ENCODE measurements around the gene MTF2. TPM values are rescaled to one million over a fixed set of nuclear protein-coding genes. Genes with fewer than 3 reads are reported as not detected.
"Not testable (repeated sequence)": the region's sequence is repeated elsewhere in the genome, so short reads cannot be mapped to it uniquely, and the experiment has no call there.

MTF2 gene
- total RNA-seq, 1 donor from 2014 or later, result 22.6 TPM

- no peak for DNase-seq (ENCODE audit: low read depth in 2 of 2)
Observed at GRCh38 chr1:93140106-93140505, 61.0 kb downstream of the MTF2 start.

GRCh38 chr1:93142161-93142560, 63.1 kb downstream of the MTF2 start:
- DNase-seq (ENCODE audit: low read depth in 2 of 2), result no peak

DNA sequence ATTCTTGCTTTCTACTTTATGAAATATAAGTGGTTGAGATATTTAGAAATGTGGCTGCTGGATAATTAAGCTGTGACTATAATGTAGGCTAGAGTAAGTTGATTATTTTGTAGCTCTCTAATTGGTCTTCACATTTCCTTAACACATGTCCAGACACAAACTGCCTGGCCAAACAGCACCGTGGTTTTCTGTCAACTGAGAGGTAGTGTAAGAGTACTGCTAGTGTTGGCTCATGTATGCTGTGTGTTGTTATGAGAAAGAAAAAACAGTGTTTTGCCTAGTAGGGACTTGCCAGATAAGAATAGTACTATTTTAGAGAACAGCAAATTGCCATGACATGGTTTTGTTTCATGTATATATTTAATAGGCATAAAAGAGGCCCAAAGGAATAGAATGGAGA, 64.1 kb downstream of the MTF2 start:
- DNase-seq (ENCODE audit: low read depth in 2 of 2), result no peak

DNA sequence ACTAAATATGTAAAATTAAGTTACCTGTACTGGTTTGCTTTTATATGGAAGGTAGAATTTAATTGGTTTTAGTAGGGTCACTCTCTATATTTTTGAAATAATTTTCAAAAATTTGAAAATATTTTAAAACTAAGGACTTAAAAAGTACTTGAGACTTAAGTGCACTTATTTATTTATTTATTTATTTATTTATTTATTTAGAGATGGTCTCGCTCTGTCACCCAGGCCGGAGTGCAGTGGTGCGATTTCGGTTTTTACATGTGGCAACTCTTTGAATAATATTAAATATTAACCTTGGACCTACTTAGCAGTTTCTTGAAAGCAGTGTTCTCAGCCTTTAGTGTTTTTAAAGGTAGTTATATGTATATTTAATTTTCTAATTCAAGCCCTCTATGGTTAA, 64.7 kb downstream of the MTF2 start:
- DNase-seq (ENCODE audit: low read depth in 2 of 2), result no peak

- DNase-seq (ENCODE audit: low read depth in 2 of 2), result no peak
Observed at GRCh38 chr1:93148001-93148400, 68.9 kb downstream of the MTF2 start.

DNA sequence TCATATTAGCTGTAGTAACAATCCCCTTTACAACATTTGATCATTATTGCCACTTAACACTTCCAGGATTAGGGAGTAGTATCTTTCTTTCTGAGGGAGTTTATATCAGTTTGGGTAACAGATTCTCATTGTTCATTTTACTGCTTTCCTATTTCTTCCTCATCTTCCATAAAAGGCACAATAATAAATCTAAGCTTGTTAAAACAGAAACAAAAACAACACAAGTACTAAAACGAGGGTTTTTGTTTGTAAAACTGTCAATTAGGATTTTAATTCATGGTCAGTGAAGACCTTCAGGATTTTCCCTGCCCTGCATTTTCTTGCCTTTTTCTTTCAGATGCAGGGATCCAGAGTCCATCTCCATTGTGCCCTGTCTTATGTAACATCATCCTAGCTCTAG, 71.6 kb downstream of the MTF2 start:
- DNase-seq (ENCODE audit: low read depth in 2 of 2), result no peak

DNA sequence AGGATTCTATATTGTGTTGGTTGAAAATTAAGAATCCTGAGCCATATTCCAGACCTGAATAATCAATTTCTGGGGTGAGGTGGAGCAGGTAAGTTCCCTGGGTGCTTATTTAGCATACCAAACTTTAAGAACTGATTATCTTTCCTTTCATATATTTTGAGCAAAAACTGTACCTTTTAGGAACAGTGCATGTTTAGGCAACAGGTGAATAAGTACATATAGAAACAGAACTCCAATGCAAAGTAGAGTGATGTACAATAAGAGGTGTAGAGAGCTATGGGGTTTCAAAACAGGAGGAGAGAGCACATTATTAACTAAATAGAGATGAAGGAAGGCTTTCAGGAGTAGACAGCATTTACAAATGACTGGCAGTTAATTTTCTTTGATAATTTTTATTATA, 72.4 kb downstream of the MTF2 start:
- no peak for DNase-seq (ENCODE audit: low read depth in 2 of 2)

DNA sequence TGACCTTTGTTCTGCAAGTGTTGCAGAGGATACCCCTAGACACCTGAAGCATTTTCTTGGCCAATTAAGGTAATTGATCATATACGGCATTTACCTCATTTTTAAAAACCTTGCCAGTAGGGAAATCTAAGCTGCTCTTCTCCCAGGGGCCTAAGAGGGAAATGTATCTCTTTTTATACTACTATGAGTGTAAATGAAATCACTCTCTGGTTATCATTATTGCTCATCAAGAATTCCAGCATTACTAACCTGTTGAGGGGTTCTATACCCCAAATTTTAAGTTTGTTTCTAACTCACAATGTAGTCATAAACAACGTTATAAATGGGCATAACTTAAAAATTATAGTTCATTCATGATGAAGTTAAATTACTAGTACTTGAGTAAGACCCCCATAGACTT, 73.8 kb downstream of the MTF2 start:
- no peak for DNase-seq (ENCODE audit: low read depth in 2 of 2)

GRCh38 chr1:93154898-93155297, 75.8 kb downstream of the MTF2 start:
- DNase-seq (ENCODE audit: low read depth in 2 of 2), result no peak

DNA sequence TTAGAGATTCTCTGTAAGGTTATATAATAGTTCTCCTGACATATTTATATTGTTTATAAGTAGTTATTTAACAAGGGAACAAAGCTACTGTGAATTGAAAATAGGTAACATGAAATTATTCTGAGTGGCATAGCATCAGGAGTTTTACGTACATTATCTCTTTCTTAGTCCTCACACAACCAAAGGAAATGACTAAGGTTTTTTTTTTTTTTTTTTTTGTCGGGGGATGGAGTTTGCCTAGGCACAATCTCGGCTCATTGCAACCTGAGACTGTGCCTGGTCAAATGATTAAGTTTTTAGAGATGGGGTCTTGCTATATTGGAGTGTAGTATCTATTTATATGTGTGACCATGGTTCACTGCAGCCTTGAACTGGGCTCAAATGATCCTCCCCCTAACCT, 76.3 kb downstream of the MTF2 start:
- DNase-seq (ENCODE audit: low read depth in 2 of 2), result peak; percentile 9 to 47

GRCh38 chr1:93159337-93159736, 80.3 kb downstream of the MTF2 start:
- no peak for DNase-seq (ENCODE audit: low read depth in 2 of 2)

DNA sequence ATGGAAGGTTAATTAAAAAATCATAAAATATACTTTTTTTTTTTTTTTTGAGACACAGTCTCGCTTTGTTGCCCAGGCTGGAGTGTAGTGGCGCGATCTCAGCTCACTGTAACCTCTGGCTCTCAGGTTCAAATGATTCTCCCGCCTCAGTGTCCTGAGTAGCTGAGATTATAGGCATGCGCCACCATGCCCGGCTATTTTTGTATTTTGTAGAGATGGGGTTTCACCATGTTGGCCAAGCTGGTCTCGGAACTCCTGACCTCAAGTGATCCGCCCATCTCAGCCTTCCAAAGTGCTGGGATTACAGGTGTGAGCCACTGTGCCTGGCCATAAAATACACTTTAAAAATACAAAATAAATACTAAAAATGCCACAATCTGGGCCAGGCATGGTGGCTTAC, 84.2 kb downstream of the MTF2 start:
- DNase-seq (ENCODE audit: low read depth in 2 of 2), result not testable (repeated sequence)

GRCh38 chr1:93164816-93165215, 85.7 kb downstream of the MTF2 start:
- DNase-seq (ENCODE audit: low read depth in 2 of 2), result no peak

GRCh38 chr1:93165895-93166294, 86.8 kb downstream of the MTF2 start:
- DNase-seq (ENCODE audit: low read depth in 2 of 2), result not testable (repeated sequence)

GRCh38 chr1:93167006-93167405, 87.9 kb downstream of the MTF2 start:
- no peak for DNase-seq (ENCODE audit: low read depth in 2 of 2)

GRCh38 chr1:93170141-93170678, 91.1 kb downstream of the MTF2 start:
- not testable (repeated sequence) for DNase-seq (ENCODE audit: low read depth in 2 of 2)

DNA sequence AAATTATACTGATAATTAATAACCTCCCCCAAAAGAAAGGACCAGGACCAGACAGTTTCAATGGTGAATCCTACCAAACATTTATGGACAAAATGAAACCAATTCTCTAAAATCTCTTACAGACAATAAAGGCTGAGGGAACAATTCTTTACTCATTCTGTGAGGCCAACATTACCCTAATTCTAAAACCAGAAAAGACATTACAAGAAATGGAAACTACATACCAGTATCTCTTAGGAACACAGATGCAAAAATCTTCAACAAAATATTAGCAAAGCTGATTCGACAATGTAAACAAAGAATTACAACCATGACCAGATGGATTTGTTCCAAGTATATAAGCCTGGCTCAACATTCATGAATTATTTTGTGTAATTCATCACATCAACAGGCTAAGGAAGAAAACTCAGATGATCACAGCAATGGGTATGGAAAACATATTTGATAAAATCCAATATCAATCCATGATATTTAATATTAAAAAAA, 92.5 kb downstream of the MTF2 start:
- no peak for DNase-seq (ENCODE audit: low read depth in 2 of 2)

- DNase-seq (ENCODE audit: low read depth in 2 of 2), result peak in 1 of 2 donors; percentile 23
Observed at GRCh38 chr1:93172778-93173177, 93.7 kb downstream of the MTF2 start.

GRCh38 chr1:93174638-93175037, 95.6 kb downstream of the MTF2 start:
- not testable (repeated sequence) for DNase-seq (ENCODE audit: low read depth in 2 of 2)

- peak; percentile 23 to 44 for DNase-seq (ENCODE audit: low read depth in 2 of 2)
Observed at GRCh38 chr1:93177991-93178390, 98.9 kb downstream of the MTF2 start.

DNA sequence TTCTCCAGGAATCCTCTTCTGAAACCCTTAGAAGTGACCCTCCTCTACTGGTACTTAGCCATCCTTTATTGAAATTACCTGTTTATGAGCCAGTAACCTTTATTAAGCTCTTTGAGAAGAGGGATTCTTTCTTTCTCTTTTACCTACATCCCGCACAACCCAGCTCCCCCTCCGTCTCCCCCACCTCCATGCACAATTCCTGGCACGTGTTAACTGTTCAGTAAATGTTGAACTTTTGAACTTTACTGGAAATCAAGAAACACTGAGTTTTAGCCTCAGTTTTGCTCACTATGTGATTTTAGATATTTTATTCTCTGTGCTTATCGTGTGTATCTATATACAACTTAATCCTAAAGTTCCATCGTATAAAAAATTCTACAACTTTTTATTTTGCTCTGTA, 99.3 kb downstream of the MTF2 start:
- peak; percentile 35 to 70 for DNase-seq (ENCODE audit: low read depth in 2 of 2)

- peak; percentile 98 to 99 for DNase-seq (ENCODE audit: low read depth in 2 of 2)
Observed at GRCh38 chr1:93179886-93180722, 101.0 kb downstream of the MTF2 start, which contains the start of gene TMED5. TSS of gene TMED5 (minus strand) at chr1:93180413. CDS start at chr1:93180242, 171 bp downstream.
